Renal cortex interstitium (tissue), 11 donors: ENCODE measurements around the gene CACFD1. TPM values are rescaled to one million over a fixed set of nuclear protein-coding genes. Genes with fewer than 3 reads are reported as not detected.

Source experiments
- DNase-seq, 11 donors: peaks; one replicate each; pipeline ENCODE4 v3.0.0-alpha.2; 2013; ENCODE audit warnings: low read depth in 9 of 11, low spot score in 4 of 11; ENCODE audit errors: extremely low read depth in 1 of 11
- polyA plus RNA-seq, 3 donors: library from polyadenylated mRNA; unstranded; fragments of 120-200 nt; gene quantifications; one replicate each; pipeline ENCODE4 v1.2.1, GENCODE V29; 2013; ENCODE audit not compliant: insufficient read length in 3 of 3

The CACFD1 gene
- polyA plus RNA-seq, 3 donors: 23.5 to 35.8 (median 32.8) TPM

DNA sequence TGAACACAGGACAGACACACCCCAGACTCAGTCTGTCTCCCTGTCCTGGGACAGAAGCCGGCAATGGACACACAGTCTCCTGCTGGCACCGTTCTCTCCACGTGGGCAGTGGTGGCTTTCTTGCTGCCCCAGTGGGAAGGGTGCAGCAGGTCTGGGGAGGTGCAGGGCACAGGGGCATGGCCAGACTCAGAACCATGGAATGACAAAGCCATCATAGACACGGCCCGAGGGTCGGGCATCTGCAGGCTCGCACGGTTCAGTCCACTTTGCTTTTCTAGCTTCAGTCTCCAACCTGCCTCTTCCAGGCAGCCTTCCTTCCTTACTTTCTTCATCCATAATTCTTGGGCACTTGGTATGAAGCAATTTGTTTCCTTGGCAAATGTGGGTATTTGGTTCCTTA is 48.3 kb downstream of the CACFD1 start:
- no peak for DNase-seq

DNA sequence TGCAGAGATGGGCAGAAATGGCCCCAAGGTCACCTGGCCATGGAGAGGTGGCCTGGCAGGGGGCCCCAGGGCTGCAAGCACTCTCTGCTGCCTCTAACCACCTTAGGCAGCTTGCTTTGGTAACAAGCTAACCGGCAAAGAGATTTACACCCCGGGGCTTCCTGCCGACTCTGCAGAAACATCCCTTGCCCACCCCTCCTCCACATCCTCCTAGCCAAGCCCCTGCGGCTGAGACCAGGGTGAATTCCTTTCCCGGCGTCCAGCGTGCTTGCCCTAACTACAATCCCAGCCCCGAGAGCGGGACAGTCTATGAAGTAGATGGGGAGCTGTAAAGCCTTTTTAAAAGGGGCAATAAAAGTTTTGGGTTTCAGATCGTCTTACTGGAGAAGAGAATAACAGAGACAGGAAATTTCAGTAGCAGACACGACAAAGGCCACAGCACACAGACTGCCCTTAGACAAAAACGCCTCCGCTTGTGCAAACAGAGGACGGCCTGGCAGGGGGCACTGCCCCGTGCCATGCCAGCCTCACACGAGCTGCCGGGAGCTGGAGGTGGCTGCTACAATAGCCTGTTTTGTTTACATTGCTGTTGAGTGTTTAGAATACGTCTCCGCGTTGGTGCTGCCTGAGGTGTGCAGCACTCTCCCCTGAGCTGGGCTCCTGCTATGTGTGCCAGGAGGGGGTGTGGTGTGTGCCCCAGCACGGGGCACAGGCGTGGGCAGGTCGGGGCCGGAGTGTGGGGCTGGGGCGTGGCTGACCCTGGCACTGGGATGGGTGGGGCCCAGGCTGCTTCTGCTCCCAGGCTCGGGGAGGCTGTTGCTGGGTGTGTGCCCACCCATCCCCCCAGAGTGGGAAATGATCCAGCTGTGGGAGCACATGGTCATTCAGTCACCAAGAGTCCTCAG is 49.7 kb downstream of the CACFD1 start:
- peak in 7 of 11 donors; percentile 56 to 80 (median 70) for DNase-seq

DNA sequence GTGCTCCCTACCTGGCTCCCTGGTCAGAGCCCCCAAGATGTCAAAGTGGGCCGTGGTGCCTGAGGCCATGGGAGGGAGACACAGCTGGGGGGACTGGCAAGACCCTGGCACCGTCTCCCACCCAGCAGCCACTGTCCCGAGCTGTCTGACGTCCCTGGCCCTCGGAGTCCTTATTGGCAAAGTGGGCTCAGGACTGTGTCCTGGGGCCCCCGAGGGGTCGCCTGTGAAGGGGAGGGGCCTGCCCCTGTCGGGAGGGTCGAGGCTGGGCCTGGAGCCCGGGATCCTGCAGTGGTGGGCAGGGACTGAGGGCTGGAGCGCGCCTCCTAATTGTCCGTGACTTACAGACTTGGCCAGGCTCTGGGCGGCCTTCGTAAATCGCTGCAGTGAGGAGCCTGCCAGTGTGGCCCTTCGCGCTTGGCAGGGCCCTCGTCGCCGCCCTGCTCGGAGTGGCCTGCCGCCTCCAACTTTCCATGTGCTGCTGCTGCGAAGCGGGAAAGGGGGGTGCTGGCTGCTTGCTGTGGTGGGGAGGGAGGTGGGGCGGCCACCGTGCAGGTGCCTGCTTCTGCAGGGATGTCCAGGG is 51.2 kb downstream of the CACFD1 start:
- DNase-seq: no peak

DNA sequence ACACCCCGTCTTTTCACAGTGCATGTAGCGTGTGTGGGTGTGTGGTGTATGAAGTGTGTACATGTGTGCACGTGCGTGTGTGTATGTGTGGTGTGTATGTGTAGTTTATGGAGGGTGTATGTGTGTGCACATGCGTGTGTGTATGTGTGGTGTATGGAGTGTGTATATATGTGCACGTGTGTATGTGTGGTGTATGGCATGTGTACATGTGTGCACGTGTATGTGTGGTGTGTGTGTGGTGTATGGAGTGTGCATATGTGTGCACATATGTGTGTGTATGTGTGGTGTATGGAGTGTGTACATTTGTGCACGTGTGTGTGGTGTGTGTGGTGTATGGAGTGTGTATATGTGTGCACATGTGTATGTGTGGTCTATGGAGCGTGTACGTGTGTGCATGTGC is 51.8 kb downstream of the CACFD1 start:
- no peak for DNase-seq

DNA sequence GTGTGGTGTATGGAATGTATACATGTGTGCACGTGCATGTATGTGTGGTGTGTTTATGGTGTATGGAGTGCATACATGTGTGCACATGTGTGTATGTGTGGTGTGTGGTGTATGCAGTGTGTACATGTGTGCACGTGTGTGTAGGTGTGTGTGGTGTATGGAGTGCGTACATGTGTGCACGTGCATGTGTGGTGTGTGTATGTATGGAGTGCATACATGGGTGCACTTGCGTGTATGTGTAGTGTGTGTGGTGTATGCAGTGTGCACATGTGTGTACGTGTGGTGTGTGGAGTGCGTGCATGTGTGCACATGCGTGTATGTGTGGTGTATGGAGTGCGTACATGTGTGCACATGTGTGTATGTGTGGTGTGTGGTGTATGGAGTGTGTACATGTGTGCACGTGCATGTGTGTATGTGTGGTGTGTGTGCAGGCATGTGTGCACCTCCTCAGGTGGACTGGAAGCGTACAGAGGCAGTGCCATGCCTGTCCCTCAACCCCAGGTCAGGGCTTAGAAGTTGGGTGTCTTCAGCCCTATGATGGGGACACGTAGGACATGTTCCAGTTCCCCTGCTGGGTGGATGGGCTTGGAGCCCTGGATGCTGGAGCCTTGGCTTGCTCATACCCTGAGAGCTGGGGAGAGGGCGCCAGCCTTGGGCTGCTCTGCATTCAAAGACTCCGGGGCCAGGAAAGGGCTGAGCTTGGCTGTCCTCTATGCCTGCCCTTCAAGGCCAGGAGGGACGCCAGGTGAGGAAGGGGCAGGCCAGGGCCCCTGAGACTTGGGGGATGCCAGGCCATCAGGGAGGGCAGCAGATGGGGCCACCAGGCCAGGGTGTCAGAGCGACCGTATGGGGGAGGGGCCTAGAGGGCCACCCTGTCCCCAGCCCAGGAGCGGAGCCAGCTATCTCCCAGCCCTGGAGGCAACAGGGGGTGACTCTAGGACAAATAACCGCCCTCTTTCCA is 52.8 kb downstream of the CACFD1 start:
- DNase-seq: no peak

DNA sequence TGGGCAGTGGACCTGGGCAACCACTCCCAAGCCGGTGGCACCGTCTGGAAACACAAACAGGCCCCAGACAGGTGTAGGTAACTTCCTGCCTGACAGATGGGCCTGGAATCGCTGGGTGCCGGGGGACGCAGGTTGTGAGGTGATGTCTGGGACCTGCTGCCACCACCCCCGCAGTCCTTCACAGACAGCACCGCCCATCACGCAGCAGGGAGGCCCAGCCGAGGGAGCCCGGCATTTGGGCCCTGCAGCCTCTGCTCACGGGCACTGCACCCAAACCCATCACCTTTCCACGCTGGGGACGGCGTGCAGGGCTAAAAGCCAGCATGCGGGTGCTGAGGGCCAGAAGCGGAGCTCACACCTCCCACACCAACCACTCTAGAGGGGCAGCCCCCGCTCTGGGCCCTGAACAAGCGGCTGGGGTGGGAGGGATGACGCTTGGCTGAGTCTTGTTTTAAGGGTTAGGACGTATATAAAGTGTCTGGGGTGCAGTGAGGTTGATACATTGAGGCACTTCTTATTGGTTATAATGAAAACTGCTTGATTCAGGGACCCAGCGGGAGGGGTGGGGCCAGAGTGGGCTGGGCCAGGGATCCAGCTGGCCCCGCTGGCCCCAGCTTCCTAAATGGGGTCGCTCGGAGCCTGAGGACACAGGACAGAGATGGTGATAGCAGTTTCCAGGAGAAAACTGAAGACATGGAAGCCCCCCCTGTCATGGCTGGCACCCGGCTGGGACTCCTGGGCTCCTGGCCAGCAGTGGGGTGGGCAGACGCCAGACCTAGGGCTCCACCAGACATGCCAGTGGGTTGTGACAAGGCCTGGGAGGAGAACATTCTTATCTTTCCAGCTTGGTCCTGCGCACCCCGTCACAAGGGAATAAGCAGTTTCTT is 53.7 kb downstream of the CACFD1 start:
- DNase-seq: no peak

DNA sequence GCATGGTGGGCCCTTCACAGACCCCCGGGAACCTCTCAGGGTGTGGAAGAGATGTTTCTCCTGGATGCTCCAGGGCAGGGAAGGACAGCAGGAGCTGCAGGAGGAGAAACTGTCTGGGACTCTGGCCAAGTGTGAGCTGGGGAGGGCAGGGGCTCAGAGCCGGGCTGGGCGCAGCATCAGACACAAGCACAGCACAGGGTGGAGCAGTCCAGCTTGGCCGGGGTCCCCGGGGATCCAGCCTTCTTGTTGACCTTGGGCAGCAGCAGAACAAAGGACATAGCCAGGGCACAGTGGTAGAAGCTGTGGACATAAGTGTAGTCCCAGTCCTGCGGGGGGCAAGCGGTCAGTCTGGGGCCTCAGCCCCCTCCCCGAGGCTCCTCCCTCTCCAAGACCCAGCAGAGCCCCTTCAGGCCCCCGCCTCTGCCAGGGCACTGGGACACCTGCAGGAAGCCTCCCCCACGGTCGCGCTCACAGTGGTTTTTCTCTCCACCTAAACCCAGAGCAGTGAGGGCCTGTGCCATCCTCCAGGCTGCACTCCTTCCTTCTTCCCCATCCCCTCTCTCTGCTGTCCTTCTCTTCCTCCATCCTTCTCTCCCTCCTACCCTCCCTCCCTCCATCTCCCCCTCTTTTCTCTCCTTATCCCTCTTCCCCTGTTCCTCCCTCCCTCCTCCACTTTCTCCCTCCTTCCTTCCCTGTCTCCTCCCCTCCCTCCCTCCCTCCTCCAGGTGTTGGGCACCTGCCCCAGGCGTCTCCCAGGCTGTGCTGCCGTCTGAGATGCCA is 54.9 kb downstream of the CACFD1 start:
- DNase-seq: no peak

DNA sequence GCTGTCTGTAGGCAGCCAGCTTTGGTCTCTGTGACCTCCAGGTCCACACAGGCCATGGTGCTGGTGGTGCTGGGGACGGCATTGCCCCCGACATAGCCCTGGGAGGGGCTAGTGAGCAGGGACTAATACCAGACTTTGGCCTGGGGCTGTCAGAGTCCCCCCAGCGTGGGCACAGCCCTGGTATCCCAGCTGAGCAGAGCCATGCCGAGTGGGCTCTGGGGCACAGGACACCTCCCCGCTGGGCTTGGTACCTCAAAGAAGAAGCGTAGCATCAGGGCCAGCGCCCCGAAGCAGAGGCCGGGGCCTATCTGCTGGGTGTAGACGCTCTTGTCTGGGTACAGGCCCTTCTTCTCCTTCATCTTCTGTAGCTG is 55.4 kb downstream of the CACFD1 start:
- no peak for DNase-seq

DNA sequence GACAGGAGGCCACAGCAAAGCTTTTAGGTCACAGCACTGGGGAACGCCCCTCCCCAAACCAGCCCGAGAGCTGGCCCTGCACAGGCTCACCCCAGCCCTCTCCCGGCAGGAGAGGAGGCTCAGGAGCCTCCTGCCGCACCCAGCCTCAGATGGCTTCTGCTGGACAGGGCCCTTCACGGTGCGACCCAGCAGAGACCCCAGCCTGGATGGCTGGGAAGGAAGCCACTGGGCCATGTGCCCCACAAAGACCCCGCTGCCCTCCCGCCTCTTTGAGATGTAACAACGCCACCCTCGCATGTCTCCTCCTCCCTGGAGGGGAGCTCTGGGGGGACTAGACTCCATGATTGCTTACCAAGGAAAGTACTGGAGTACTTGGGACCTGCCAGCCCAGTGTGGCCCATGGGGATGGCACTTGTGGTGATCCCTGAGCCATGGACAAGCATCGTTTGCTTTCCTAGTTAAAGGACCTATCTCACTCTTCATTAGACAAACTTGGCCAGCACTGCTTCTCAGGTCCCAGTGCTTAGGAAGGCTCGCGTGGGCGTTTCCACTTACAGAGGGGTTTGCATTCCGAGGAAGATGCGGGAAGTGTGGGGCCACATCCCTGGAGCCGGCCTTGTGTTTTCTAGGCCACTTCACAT is 56.0 kb downstream of the CACFD1 start:
- DNase-seq: no peak

DNA sequence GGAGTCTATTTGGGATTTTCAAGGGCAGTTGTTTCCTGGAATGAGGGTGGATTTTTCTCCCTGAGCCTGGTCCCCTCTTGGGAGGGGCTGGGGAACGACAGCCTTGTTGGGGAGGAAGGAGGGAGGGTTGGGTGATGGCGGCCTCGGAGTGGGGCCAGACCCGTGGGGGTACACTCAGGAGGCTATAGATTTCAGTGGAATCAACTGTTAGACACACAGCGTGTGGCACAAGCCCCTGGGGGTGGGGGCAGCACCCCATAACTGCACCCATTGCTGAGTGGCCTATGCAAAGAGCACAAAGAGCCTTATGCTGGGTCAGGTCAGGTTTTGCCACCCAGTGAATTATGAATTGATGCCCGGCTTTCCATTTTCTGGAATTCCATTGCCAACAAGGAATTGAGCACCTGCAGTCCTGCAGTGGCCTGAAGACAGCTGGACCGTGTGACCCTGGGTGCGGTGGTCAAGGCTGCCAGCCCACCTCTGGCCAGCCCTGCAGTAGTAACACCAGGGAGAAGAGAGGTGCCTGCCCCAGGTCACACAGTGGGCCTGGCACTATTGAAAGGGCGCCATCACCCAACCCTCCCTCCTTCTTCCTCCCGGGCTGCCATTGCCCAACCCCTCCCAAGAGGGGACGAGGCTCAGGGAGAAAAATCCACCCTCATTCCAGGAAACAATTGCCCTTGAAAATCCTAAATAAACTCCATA is 56.6 kb downstream of the CACFD1 start:
- no peak for DNase-seq

DNA sequence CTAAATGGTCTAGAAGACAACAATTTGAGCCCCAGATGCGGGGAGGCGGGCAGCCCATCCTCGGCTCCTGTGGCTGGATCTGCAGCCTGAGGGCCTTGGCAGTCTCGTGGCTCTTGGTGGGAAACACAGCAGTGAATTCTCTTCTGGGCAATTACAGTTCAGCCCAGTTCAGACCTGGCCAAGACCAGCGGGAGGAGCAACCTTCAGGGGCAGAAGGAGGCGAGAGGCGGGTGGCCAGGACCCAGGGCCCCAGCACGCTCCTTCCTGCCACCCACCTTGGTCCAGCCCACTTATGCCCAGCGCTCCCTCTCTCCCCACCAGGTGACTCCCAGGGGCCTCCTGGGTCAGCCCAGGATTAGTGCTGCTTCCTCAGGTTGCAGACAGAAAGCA is 57.2 kb downstream of the CACFD1 start:
- DNase-seq: no peak

DNA sequence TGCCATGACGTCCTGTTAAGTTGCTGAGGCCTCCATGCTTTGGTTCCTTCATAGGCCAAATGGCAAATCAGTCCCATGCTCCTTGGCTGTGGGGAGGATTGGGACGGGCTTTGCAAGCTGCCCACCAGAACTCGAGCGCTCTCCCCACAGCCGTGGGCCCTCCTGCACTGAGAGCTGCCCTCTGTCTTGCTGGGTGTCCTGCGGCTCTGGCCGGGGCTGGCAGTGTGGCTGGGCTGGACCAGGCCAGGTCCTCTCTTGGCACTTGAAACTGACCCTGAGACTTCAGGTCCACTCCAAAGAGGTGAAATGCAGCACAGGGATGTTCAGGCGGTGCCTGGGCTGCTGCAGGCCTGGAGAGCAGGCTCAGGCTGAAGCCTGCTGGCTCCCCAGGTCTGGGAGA is 57.9 kb downstream of the CACFD1 start:
- no peak for DNase-seq

DNA sequence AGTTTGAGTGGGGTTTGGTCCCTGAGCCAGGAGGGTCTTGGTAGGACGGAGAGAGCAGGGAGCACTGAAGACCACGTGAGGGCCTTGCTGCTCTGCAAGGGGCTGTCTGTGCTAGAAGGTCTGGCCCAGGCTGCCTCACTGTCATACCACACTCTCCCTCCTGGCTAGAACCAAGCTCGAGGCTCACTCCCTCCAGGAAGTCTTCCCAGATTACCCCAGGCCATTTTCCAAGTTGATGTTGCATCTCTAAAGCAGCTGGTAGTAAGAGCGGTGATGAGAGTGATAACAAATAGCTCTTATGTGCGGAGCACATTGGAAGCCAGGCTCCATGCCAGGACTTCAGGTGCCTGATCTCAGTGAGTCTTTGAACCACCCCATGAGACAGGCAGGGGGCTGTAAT is 58.4 kb downstream of the CACFD1 start:
- no peak for DNase-seq

DNA sequence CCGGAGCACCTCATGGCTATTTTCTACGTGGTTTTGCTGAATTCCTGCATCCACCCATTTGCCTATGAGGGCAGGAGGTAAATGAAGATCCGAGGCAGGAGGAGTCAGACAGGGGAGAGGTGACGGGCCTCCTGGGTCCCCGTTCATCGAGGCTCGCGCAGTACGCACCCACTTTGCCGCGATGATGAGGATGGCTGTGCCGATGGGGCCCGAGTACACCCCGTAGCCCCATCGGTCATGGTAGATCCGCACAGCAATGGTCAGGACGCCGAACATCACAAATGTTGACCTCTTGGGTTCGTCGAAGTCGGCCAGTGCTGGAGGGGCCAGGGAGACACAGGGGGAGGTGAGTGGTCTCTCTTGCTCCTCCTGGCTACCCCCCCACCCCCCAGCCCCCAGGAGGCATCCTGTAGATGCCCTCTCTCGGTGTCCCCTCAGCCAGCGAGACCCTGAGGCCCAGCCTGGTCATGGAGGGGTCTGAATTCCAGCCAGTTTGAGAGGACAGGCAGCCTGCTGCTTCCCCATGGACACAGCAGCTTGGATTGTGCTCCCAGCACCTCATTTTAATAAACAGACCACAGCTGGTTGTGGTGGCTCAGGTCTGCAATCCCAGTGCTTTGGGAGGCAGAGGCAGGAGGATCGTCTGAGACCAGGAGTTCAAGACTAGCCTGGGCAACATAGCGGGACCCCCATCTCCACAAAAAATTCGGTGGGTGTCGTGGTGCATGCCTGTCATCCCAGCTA is 59.1 kb downstream of the CACFD1 start:
- DNase-seq: no peak

DNA sequence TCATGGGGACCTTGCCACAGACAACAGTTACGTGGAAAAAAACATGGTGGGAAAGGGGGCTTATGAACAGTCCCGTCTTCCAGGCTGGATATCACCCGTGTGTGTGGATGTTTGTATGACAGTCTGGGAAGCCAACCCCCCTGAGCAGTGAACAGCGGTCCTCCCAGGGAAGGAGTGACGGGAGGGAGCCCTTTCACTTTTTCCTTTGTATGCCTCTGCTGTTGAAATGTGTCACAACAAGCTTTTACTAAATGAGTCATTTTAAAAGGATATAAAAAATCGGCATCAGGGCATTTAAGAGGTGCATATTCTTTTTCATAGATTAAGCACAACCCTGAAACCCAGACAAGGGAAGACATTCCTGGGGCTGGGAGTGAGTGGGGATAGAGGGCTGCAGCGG is 59.9 kb downstream of the CACFD1 start:
- no peak for DNase-seq

DNA sequence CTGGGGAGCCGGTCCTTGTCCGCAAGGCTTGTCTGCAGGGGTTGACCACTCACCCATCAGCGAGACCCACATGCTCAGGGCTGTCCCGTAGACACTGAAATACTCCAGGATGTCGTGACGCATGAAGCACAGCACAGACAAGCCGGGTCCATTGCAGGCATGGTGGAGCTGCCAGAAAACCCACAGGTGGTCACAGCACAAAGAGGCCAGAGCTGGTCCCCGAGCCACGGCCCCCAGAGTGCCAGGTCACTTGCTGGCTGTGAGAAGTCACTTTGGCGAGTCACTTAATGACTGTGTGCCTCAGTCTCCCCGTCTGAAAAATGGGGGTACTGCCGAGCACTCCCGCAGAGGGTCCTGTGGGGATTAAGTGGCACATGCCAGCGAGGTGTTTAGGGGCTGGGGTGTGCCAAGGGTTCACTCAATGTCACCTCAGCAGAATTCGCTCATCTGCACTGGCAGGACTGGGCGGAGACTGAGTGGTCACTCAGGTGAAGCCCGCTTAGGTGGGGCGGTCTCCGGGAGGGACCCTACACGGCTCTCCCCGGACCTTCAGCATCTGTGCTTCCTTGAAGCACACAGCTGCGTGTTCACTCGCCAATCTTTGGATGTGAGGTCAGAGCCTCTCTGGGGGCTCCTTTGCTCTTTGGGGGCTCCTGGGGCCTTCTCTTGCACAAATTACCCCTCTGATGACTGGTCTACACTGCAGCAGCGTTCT is 60.5 kb downstream of the CACFD1 start:
- DNase-seq: no peak
